CD4-positive, alpha-beta memory T cell (primary cell): Measurements from ENCODE around the gene CSAD. TPM values are rescaled to one million over a fixed set of nuclear protein-coding genes. Genes with fewer than 3 reads are reported as not detected.

Experiments used
- CTCF ChIA-PET: fragments of 350-600 bp; sonication (Branson Sonifier 250); formaldehyde crosslinking; loops from one replicate; lab custom pipeline; 2021; ENCODE audit warnings: inconsistent platforms; ENCODE audit not compliant: partially characterized antibody; lab: Charles Lee
- POLR2A ChIA-PET: fragments of 350-600 bp; sonication (Branson Sonifier 250); formaldehyde crosslinking; loops from one replicate; lab custom pipeline; 2021; ENCODE audit not compliant: partially characterized antibody; lab: Charles Lee
- DNase-seq, 5 donors: peaks; one replicate each; pipeline versions ENCODE4 v3.0.0 to v3.0.0-alpha.2; 2020 to 2022; ENCODE audit warnings: mixed read lengths in 1 of 5
- H3K27ac ChIP-seq: one replicate; pipeline ENCODE4 v1.7.0; 2013; ENCODE audit warnings: low read depth, low read length
- H3K27me3 ChIP-seq: 2 replicates; pipeline ENCODE4 v1.7.0; 2013; ENCODE audit warnings: mild to moderate bottlenecking, low read length, moderate library complexity; ENCODE audit not compliant: insufficient read depth
- H3K36me3 ChIP-seq: 2 replicates; pipeline ENCODE4 v1.7.0; 2013; ENCODE audit warnings: mild to moderate bottlenecking, low read length, moderate library complexity; ENCODE audit not compliant: insufficient read depth
- H3K4me1 ChIP-seq: 2 replicates; pipeline ENCODE4 v1.7.0; 2013; ENCODE audit warnings: mild to moderate bottlenecking, low read length, moderate library complexity; ENCODE audit not compliant: insufficient read depth
- H3K4me3 ChIP-seq, 2 donors: one replicate each; pipeline ENCODE4 v1.7.0; 2013; ENCODE audit warnings: low read length in 2 of 2, mild to moderate bottlenecking in 1 of 2
- H3K9me3 ChIP-seq, 2 donors: one replicate each; pipeline ENCODE4 v1.7.0; 2013; ENCODE audit warnings: low read length in 2 of 2, control low read depth in 1 of 2; ENCODE audit not compliant: control insufficient read depth in 1 of 2
- H3K27ac Mint-ChIP-seq, 7 donors: one replicate each; pipeline ENCODE4 v1.8.0; 2020 to 2021; ENCODE audit warnings: mixed read lengths in 7 of 7, mild to moderate bottlenecking in 6 of 7, inconsistent platforms in 3 of 7, moderate library complexity in 3 of 7
- H3K27me3 Mint-ChIP-seq, 2 donors: one replicate each; pipeline ENCODE4 v1.8.0; 2020 to 2021; ENCODE audit warnings: mixed read lengths in 2 of 2
- H3K36me3 Mint-ChIP-seq, 2 donors: one replicate each; pipeline ENCODE4 v1.8.0; 2020 to 2021; ENCODE audit warnings: mixed read lengths in 2 of 2, inconsistent platforms in 1 of 2, mild to moderate bottlenecking in 1 of 2
- H3K4me1 Mint-ChIP-seq, 4 donors: one replicate each; pipeline ENCODE4 v1.8.0; 2020 to 2021; ENCODE audit warnings: mixed read lengths in 4 of 4, mild to moderate bottlenecking in 1 of 4
- H3K4me3 Mint-ChIP-seq, 8 donors: one replicate each; pipeline ENCODE4 v1.8.0; 2020 to 2021; ENCODE audit warnings: mixed read lengths in 8 of 8, mild to moderate bottlenecking in 7 of 8, moderate library complexity in 6 of 8, inconsistent platforms in 3 of 8
- H3K9me3 Mint-ChIP-seq, 8 donors: one replicate each; pipeline ENCODE4 v1.8.0; 2020 to 2021; ENCODE audit warnings: mixed read lengths in 8 of 8, mild to moderate bottlenecking in 5 of 8, inconsistent platforms in 3 of 8, moderate library complexity in 1 of 8
- intact Hi-C: fragments of 100-400 bp; cut with micrococcal nuclease; formaldehyde crosslinking; loops from one replicate; pipeline ENCODE4 v1.15.1; 2023
- polyA plus RNA-seq, 2 donors: library from polyadenylated mRNA; unstranded; fragments of 300-500 nt; fragmentation: Illumina TruSeq; gene quantifications; one replicate each; pipeline ENCODE4 v1.2.3, GENCODE V29; 2021
- total RNA-seq, 2 experiments: library from RNA; stranded (reverse); gene quantifications; one replicate each; pipeline ENCODE4 v1.2.3, GENCODE V29; 2021

The CSAD gene
- total and polyA plus RNA-seq, 4 experiments from 2014 or later, result 1.1 to 64.2 (median 32.7) TPM

- Histone ChIP-seq H3K27me3 (no peaks in the 10 kb centered on the region), H3K9me3 (no peaks in the 10 kb centered on the region), H3K27ac (no peak overlapping the region), H3K4me3 (no peak overlapping the region), H3K4me1 (peaks cover 44% of the 10 kb centered on the region), H3K36me3 (peaks cover 65% of the 10 kb centered on the region)
- no peak for DNase-seq
- H3K36me3 Mint-ChIP-seq, result peaks cover 38 to 78% of the 10 kb centered on the region in 2 donors
- CTCF ChIA-PET, result interaction anchor here (0.5 to 1.4 kb wide), 6 partner anchors 11 to 76 kb away, joined by 3 to 9 read pairs (median 4); no protein-coding TSS in a partner anchor
- H3K4me3 Mint-ChIP-seq, result no peak overlapping the region
- H3K27me3 Mint-ChIP-seq, result no peaks in the 10 kb centered on the region
- peaks cover 35 to 58% (median 40%) of the 10 kb centered on the region in 4 donors for H3K4me1 Mint-ChIP-seq
- POLR2A ChIA-PET, result interaction anchor here (0.9 to 17.3 kb wide), 3 partner anchors 17 to 35 kb away, joined by 3 to 463 read pairs (median 6); partner anchors contain the start of gene ITGB7
- intact Hi-C loops, result no loop called here
- peak overlapping the region in 6 of 7 donors; percentile 37 to 77 (median 64) for H3K27ac Mint-ChIP-seq
- H3K9me3 Mint-ChIP-seq, result peaks cover 0 to 2% (median 0%) of the 10 kb centered on the region in 8 donors
These were observed 4.9 kb upstream of the CSAD start for GRCh38 chr12:53185582-53186153.

- peaks cover 38 to 76% of the 10 kb centered on the region in 2 donors for H3K36me3 Mint-ChIP-seq
- peak overlapping the region in 1 of 8 donors; percentile 20 for H3K4me3 Mint-ChIP-seq
- POLR2A ChIA-PET, result interaction anchor here (0.9 to 17.3 kb wide), 3 partner anchors 18 to 36 kb away, joined by 3 to 463 read pairs (median 6); partner anchors contain the start of gene ITGB7
These were observed 4.1 kb upstream of the CSAD start for GRCh38 chr12:53184828-53185227.

GRCh38 chr12:53182903-53183302 lies 2.2 kb upstream of the CSAD start:
- peaks cover 35 to 70% (median 50%) of the 10 kb centered on the region in 4 donors for H3K4me1 Mint-ChIP-seq
- Histone ChIP-seq H3K36me3 (peaks cover 54% of the 10 kb centered on the region), H3K4me1 (peaks cover 50% of the 10 kb centered on the region), H3K27me3 (no peaks in the 10 kb centered on the region), H3K9me3 (no peaks in the 10 kb centered on the region), H3K4me3 (no peak overlapping the region), H3K27ac (no peak overlapping the region)
- H3K36me3 Mint-ChIP-seq, result peaks cover 38 to 66% of the 10 kb centered on the region in 2 donors
- ChIA-PET CTCF (interaction anchor here (1.1 to 3.7 kb wide), 7 partner anchors 9 to 162 kb away, joined by 3 to 28 read pairs (median 8); partner anchors contain the start of gene PFDN5), POLR2A (interaction anchor here (0.9 to 17.3 kb wide), 8 partner anchors 10 to 117 kb away, joined by 3 to 463 read pairs (median 4); partner anchors contain the start of genes ESPL1 and ITGB7)
- H3K4me3 Mint-ChIP-seq, result peak overlapping the region; percentile 39 to 96 (median 90)
- no peaks in the 10 kb centered on the region for H3K27me3 Mint-ChIP-seq
- DNase-seq, result no peak
- peak overlapping the region in 3 of 7 donors; percentile 71 to 89 (median 88) for H3K27ac Mint-ChIP-seq
- intact Hi-C loops, result no loop called here
- H3K9me3 Mint-ChIP-seq, result peaks cover 0 to 2% (median 0%) of the 10 kb centered on the region in 8 donors

More at GRCh38 chr12:53184828-53185227, 4.1 kb upstream of the CSAD start:
- Mint-ChIP-seq H3K27me3 (no peaks in the 10 kb centered on the region), H3K27ac (peak overlapping the region in 6 of 7 donors; percentile 38 to 91 (median 65)), H3K9me3 (peaks cover 0 to 2% (median 0%) of the 10 kb centered on the region in 8 donors), H3K4me1 (peaks cover 30 to 61% (median 41%) of the 10 kb centered on the region in 4 donors)
- Histone ChIP-seq H3K27ac (no peak overlapping the region), H3K9me3 (no peaks in the 10 kb centered on the region), H3K4me1 (peaks cover 39% of the 10 kb centered on the region), H3K36me3 (peaks cover 65% of the 10 kb centered on the region), H3K4me3 (no peak overlapping the region), H3K27me3 (no peaks in the 10 kb centered on the region)
- DNase-seq, result no peak
- CTCF ChIA-PET, result interaction anchor here (1.2 to 1.4 kb wide), 5 partner anchors 10 to 29 kb away, joined by 3 to 9 read pairs (median 4); no protein-coding TSS in a partner anchor
- intact Hi-C loops, result no loop called here

- H3K4me3 Mint-ChIP-seq, result peak overlapping the region; percentile 90 to 96 (median 91)
- H3K27me3 ChIP-seq, result no peaks in the 10 kb centered on the region
- peak overlapping the region; percentile 13 to 94 (median 88) for H3K27ac Mint-ChIP-seq
- H3K27me3 Mint-ChIP-seq, result no peaks in the 10 kb centered on the region
- H3K9me3 Mint-ChIP-seq, result peaks cover 0 to 2% (median 0%) of the 10 kb centered on the region in 8 donors
- H3K36me3 Mint-ChIP-seq, result peaks cover 30 to 56% of the 10 kb centered on the region in 2 donors
- ChIA-PET CTCF (interaction anchor here (0.6 to 4.3 kb wide), 14 partner anchors 8 to 163 kb away, joined by 3 to 51 read pairs (median 8); partner anchors contain the start of gene PFDN5), POLR2A (interaction anchor here (0.5 to 17.3 kb wide), 11 partner anchors 21 to 319 kb away, joined by 3 to 463 read pairs (median 9); partner anchors contain the start of genes ESPL1, ITGB7, MYG1 and PFDN5)
- H3K4me3 ChIP-seq, result peak overlapping the region; percentile 56 to 74
- H3K27ac ChIP-seq, result peak overlapping the region; percentile 89
- H3K4me1 ChIP-seq, result peaks cover 50% of the 10 kb centered on the region
- H3K4me1 Mint-ChIP-seq, result peaks cover 35 to 70% (median 49%) of the 10 kb centered on the region in 4 donors
- peaks cover 44% of the 10 kb centered on the region for H3K36me3 ChIP-seq
- no peak for DNase-seq
- H3K9me3 ChIP-seq, result no peaks in the 10 kb centered on the region
- intact Hi-C loops, result loop anchor here (2.0 kb wide), 4 partner anchors 19 to 319 kb away; partner anchors contain the start of genes PRR13 and TARBP2
These were observed 1.2 kb upstream of the CSAD start for GRCh38 chr12:53181935-53182334.

- Histone ChIP-seq H3K4me1 (peaks cover 50% of the 10 kb centered on the region), H3K36me3 (peaks cover 36% of the 10 kb centered on the region), H3K27me3 (no peaks in the 10 kb centered on the region), H3K4me3 (peak overlapping the region; percentile 56 to 74), H3K9me3 (no peaks in the 10 kb centered on the region), H3K27ac (peak overlapping the region; percentile 89)
- POLR2A ChIA-PET, result interaction anchor here (0.8 to 17.3 kb wide), 27 partner anchors 11 to 320 kb away, joined by 3 to 463 read pairs (median 8); partner anchors contain the start of genes AAAS, EIF4B, ESPL1 and ITGB7
- peak overlapping the region; percentile 90 to 96 (median 91) for H3K4me3 Mint-ChIP-seq
- no peaks in the 10 kb centered on the region for H3K27me3 Mint-ChIP-seq
- peaks cover 0 to 2% (median 0%) of the 10 kb centered on the region in 8 donors for H3K9me3 Mint-ChIP-seq
- peaks cover 35 to 66% (median 49%) of the 10 kb centered on the region in 4 donors for H3K4me1 Mint-ChIP-seq
- H3K27ac Mint-ChIP-seq, result peak overlapping the region; percentile 88 to 98 (median 93)
- DNase-seq, result peak in 1 of 5 donors; percentile 16
- intact Hi-C loops, result loop anchor here (1.0 to 2.0 kb wide), 14 partner anchors 9 to 320 kb away; partner anchors contain the start of genes AAAS, EIF4B, ESPL1 and MYG1
- CTCF ChIA-PET, result interaction anchor here (0.6 to 4.3 kb wide), 16 partner anchors 9 to 164 kb away, joined by 3 to 51 read pairs (median 8); partner anchors contain the start of gene PFDN5
- peaks cover 21 to 48% of the 10 kb centered on the region in 2 donors for H3K36me3 Mint-ChIP-seq
These were observed 363 bp upstream of the CSAD start for GRCh38 chr12:53180931-53181645.

- Mint-ChIP-seq H3K4me1 (peaks cover 33 to 56% (median 45%) of the 10 kb centered on the region in 4 donors), H3K4me3 (peak overlapping the region; percentile 89 to 96 (median 90)), H3K36me3 (peaks cover 9 to 35% of the 10 kb centered on the region in 2 donors), H3K27ac (peak overlapping the region; percentile 88 to 98 (median 97)), H3K9me3 (peaks cover 0 to 2% (median 0%) of the 10 kb centered on the region in 8 donors), H3K27me3 (no peaks in the 10 kb centered on the region)
- intact Hi-C loops, result loop anchor here (1.0 to 2.0 kb wide), 14 partner anchors 11 to 321 kb away; partner anchors contain the start of genes AAAS, EIF4B, ESPL1 and MYG1
- Histone ChIP-seq H3K4me1 (peaks cover 47% of the 10 kb centered on the region), H3K9me3 (no peaks in the 10 kb centered on the region), H3K27ac (peak overlapping the region; percentile 89), H3K4me3 (peak overlapping the region; percentile 56 to 74), H3K27me3 (no peaks in the 10 kb centered on the region), H3K36me3 (peaks cover 22% of the 10 kb centered on the region)
- DNase-seq, result no peak
- CTCF ChIA-PET, result interaction anchor here (0.9 to 4.3 kb wide), 7 partner anchors 15 to 165 kb away, joined by 3 to 51 read pairs (median 9); no protein-coding TSS in a partner anchor
- POLR2A ChIA-PET, result interaction anchor here (0.7 to 17.3 kb wide), 23 partner anchors 16 to 321 kb away, joined by 3 to 463 read pairs (median 9); partner anchors contain the start of genes AAAS, EIF4B, ESPL1 and ITGB7
These were observed 972 bp downstream of the CSAD start for GRCh38 chr12:53179687-53180219.
